ENCODE measurements around the gene ZCCHC24.

GRCh38 chr10:79353726-79354125 is 91.7 kb downstream of the ZCCHC24 start:
- TF ChIP-seq CTCF (IDR thresholded peaks at IDR 0.05) (no peak), POLR2A (IDR thresholded peaks at IDR 0.05) (no peak), POLR2AphosphoS5 (IDR thresholded peaks at IDR 0.05; ENCODE audit: insufficient read depth in 1 of 2, low read depth in 1 of 2) (no peak)
